Type B pancreatic cell (in vitro differentiated cells): ENCODE results near the gene HIGD1B. TPM values are rescaled to one million over a fixed set of nuclear protein-coding genes. Genes with fewer than 3 reads are reported as not detected.
A peak's percentile ranks its signal among the peaks of the same experiment; 100 is the strongest.

Experiments used
- DNase-seq: peaks from one replicate; pipeline ENCODE4 v3.0.0; 2021; ENCODE audit warnings: mixed read lengths; ENCODE audit not compliant: unreplicated experiment; ENCODE audit errors: extremely low spot score
- H3K27ac Mint-ChIP-seq: 2 replicates; pipeline ENCODE4 v1.8.0; 2021; ENCODE audit warnings: mild to moderate bottlenecking, mixed read lengths
- H3K27me3 Mint-ChIP-seq: 2 replicates; pipeline ENCODE4 v1.8.0; 2021; ENCODE audit warnings: mixed read lengths
- H3K36me3 Mint-ChIP-seq: 2 replicates; pipeline ENCODE4 v1.8.0; 2021; ENCODE audit warnings: mixed read lengths
- H3K4me1 Mint-ChIP-seq: one replicate; pipeline ENCODE4 v1.8.0; 2021; ENCODE audit warnings: mixed read lengths; ENCODE audit not compliant: unreplicated experiment
- H3K4me3 Mint-ChIP-seq: 2 replicates; pipeline ENCODE4 v1.8.0; 2021; ENCODE audit warnings: mild to moderate bottlenecking, mixed read lengths
- H3K9me3 Mint-ChIP-seq: 2 replicates; pipeline ENCODE4 v1.8.0; 2021; ENCODE audit warnings: mixed read lengths
- total RNA-seq: library from RNA; stranded (reverse); gene quantifications from 2 replicates; pipeline ENCODE4 v1.2.1, GENCODE V29; 2021; ENCODE audit warnings: low replicate concordance
- TF ChIP-seq, protein P1 (sequence below): fragments of 200-600 bp; sonication (generic); conservative IDR thresholded peaks from 2 replicates; pipeline ENCODE4 v1.5.0; 2021; ENCODE audit warnings: antibody characterized with exemption, mild to moderate bottlenecking

Gene HIGD1B
- total RNA-seq, 1 donor from 2014 or later, result not detected

DNA sequence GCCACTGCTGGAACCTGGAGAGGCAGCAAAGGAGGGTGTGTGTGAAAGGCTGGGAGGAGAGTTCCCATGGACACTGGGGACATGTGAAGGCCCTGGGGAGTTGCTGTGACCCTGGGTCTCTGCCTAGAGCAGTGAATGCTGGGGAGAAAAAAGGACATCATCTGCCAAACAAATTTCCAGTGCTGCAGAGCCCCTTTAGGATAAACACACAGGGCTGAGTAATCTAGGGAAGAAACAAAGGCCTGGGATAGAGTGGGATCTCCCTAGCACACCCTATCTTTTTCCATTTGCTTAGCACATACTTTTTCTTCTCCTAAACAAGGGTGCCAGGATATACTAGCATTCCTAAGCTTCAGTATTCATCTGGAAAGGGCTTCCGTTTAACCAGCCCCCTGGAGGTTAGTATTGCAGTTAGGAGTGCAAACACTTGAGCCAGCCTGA lies 3.3 kb upstream of the HIGD1B start:
- peaks cover 16% of the 10 kb centered on the region for H3K4me1 Mint-ChIP-seq
- TF ChIP-seq, protein P1, sequence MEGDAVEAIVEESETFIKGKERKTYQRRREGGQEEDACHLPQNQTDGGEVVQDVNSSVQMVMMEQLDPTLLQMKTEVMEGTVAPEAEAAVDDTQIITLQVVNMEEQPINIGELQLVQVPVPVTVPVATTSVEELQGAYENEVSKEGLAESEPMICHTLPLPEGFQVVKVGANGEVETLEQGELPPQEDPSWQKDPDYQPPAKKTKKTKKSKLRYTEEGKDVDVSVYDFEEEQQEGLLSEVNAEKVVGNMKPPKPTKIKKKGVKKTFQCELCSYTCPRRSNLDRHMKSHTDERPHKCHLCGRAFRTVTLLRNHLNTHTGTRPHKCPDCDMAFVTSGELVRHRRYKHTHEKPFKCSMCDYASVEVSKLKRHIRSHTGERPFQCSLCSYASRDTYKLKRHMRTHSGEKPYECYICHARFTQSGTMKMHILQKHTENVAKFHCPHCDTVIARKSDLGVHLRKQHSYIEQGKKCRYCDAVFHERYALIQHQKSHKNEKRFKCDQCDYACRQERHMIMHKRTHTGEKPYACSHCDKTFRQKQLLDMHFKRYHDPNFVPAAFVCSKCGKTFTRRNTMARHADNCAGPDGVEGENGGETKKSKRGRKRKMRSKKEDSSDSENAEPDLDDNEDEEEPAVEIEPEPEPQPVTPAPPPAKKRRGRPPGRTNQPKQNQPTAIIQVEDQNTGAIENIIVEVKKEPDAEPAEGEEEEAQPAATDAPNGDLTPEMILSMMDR, result no peak
- H3K4me3 Mint-ChIP-seq, result no peak overlapping the region
- H3K27ac Mint-ChIP-seq, result no peak overlapping the region
- no peaks in the 10 kb centered on the region for H3K9me3 Mint-ChIP-seq
- no peak for DNase-seq
- peaks cover 6% of the 10 kb centered on the region for H3K27me3 Mint-ChIP-seq
- H3K36me3 Mint-ChIP-seq, result peaks cover 3% of the 10 kb centered on the region

DNA sequence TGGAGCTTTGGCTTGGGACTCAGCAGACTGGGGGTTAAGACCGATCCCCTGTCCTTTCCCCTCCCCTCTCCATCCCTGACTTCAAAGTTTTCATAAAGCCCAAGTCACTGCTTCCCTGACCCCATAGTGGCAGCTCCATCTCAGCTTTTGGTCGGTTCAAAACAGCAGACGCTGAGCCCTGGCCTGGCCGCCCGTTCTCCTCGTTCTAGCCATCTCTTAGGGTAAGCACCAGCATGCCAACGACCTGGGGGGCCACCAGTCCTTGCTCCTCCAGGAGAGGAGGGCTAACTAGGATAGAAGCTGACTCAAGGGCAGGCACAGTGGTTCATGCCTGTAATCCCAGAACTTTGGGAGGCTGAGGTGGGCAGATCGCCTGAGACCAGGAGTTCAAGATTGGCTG lies 1.5 kb upstream of the HIGD1B start:
- TF ChIP-seq, protein P1, result no peak
- H3K27me3 Mint-ChIP-seq, result peaks cover 6% of the 10 kb centered on the region
- no peaks in the 10 kb centered on the region for H3K9me3 Mint-ChIP-seq
- peaks cover 16% of the 10 kb centered on the region for H3K36me3 Mint-ChIP-seq
- no peak overlapping the region for H3K4me3 Mint-ChIP-seq
- no peak for DNase-seq
- H3K27ac Mint-ChIP-seq, result peak overlapping the region; percentile 43
- peaks cover 12% of the 10 kb centered on the region for H3K4me1 Mint-ChIP-seq

DNA sequence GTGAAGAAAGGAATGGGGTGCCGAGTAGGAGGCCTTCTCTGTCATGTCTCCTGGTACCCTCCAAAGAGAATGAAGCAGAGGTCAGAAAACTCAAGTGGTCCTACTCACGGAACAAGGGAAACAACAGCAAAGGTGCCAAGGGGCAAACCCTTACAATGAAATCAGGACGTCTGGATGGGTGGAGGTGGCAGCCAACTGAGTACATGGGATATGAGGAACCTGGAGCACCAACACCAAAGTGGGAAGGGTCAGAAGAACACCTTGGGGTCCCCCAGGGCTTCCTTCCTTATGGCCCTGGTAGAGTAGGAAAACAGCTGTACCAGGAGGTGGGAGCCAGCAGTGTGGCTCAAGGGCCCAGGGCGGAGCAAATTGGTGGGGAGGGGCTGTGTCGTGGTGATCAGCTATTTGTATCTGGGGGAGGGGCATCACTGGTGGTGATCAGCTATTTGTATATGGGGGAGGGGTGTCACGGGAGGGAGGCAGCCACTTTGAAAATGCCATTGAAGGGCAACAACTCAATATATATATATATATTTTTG lies 643 bp downstream of the HIGD1B start:
- no peaks in the 10 kb centered on the region for H3K27me3 Mint-ChIP-seq
- no peak overlapping the region for H3K4me3 Mint-ChIP-seq
- no peak overlapping the region for H3K27ac Mint-ChIP-seq
- TF ChIP-seq, protein P1, result no peak
- H3K9me3 Mint-ChIP-seq, result no peaks in the 10 kb centered on the region
- H3K36me3 Mint-ChIP-seq, result peaks cover 26% of the 10 kb centered on the region
- peaks cover 4% of the 10 kb centered on the region for H3K4me1 Mint-ChIP-seq
- DNase-seq, result no peak

DNA sequence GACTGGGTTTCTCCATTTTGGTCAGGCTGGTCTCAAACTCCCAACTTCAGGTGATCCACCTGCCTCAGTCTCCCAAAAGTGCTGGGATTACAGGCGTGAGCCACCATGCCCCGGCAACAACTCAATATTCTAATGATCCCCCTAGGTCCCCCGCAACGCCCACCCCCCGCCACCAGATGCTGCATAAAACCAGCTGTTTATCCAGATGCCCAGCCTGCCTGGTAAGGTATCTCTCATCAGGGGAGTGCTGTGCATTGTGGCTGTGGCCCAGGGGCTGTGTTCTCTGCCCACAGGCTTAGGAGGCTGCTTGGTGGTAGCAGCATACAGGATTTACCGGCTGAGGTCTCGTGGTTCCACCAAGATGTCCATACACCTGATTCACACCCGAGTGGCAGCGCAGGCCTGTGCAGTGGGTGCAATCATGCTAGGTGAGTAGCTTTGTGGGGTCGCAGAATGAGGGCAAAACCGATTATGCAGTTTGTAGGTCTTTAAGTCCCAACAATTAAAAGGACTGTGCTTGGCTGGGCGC lies 1.3 kb downstream of the HIGD1B start:
- H3K4me3 Mint-ChIP-seq, result no peak overlapping the region
- H3K36me3 Mint-ChIP-seq, result peaks cover 30% of the 10 kb centered on the region
- no peak for DNase-seq
- TF ChIP-seq, protein P1, result no peak
- H3K9me3 Mint-ChIP-seq, result no peaks in the 10 kb centered on the region
- H3K27ac Mint-ChIP-seq, result no peak overlapping the region
- no peaks in the 10 kb centered on the region for H3K27me3 Mint-ChIP-seq
- H3K4me1 Mint-ChIP-seq, result peaks cover 4% of the 10 kb centered on the region

DNA sequence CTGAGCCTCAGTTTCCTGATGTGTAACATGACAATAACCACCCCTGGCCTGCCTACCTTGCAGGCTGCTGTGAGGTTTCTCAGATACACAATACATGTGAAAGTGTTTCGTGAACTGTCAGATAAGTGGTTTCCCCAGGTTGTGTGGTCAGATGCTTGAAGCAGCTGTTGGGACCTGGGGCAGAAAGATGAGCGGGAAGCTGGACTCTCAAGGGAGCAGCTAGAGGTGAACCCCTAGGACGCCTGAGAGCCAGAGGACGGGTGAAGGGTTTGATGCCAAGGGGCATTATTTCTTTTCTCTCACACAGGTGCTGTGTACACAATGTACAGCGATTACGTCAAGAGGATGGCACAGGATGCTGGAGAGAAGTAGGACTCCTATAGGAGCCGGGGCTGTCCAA lies 2.3 kb downstream of the HIGD1B start:
- Mint-ChIP-seq H3K27ac (no peak overlapping the region), H3K36me3 (peaks cover 37% of the 10 kb centered on the region)

More for the DNA sequence above, 2.3 kb downstream of the HIGD1B start:
- Mint-ChIP-seq H3K4me3 (no peak overlapping the region), H3K4me1 (peaks cover 4% of the 10 kb centered on the region), H3K9me3 (no peaks in the 10 kb centered on the region), H3K27me3 (no peaks in the 10 kb centered on the region)
- DNase-seq, result no peak
- TF ChIP-seq, protein P1, result no peak
